IMR-90 (cell line): ENCODE data around the gene PIMREG. TPM values are rescaled to one million over a fixed set of nuclear protein-coding genes. Genes with fewer than 3 reads are reported as not detected.

Experiments
- ATAC-seq: fragments of 200-7000 bp; cut with Tn5 transposase; 2 replicates; pipeline ENCODE4 v1.9.1; 2020; ENCODE audit warnings: low read depth, mild to moderate bottlenecking, moderate library complexity
- BruUV-seq: library from RNA; stranded (reverse); fragments of 400-500 nt; replicated peaks from 2 replicates; lab custom pipeline; 2021; lab: Mats Ljungman, UMichigan
- CTCF ChIA-PET: fragments of 300-600 bp; formaldehyde crosslinking; extraction: SDS; loops from one replicate; lab custom pipeline; 2021; ENCODE audit warnings: antibody characterized with exemption; lab: Yijun Ruan, JAX
- POLR2A ChIA-PET: fragments of 300-600 bp; sonication (Branson Sonifier 250); formaldehyde crosslinking; loops from one replicate; lab custom pipeline; 2022; ENCODE audit warnings: antibody characterized with exemption; ENCODE audit not compliant: unreplicated experiment; lab: Charles Lee
- DNase-seq: peaks from one replicate; pipeline ENCODE4 v3.0.0; 2013
- H2AFZ ChIP-seq: replicated peaks from 2 replicates; pipeline ENCODE3; 2013; ENCODE audit warnings: low read length, mild to moderate bottlenecking; ENCODE audit not compliant: poor library complexity
- H2AK5ac ChIP-seq: 2 replicates; pipeline ENCODE4 v1.6.1; 2013; ENCODE audit warnings: low read depth, low read length, inconsistent platforms
- H2AK9ac ChIP-seq: replicated peaks from 2 replicates; pipeline ENCODE3; 2013; ENCODE audit warnings: mild to moderate bottlenecking, low read depth, low read length, moderate library complexity; ENCODE audit not compliant: poor library complexity
- H2BK120ac ChIP-seq: 2 replicates; pipeline ENCODE4 v1.6.1; 2013; ENCODE audit warnings: low read depth, low read length, inconsistent platforms
- H2BK15ac ChIP-seq: 3 replicates; pipeline ENCODE4 v1.6.1; 2013; ENCODE audit warnings: low read depth, low read length, inconsistent platforms
- H2BK20ac ChIP-seq: 2 replicates; pipeline ENCODE4 v1.6.1; 2013; ENCODE audit warnings: low read depth, mild to moderate bottlenecking, inconsistent platforms, low read length, moderate library complexity
- H2BK5ac ChIP-seq: 2 replicates; pipeline ENCODE4 v1.6.1; 2013; ENCODE audit warnings: mild to moderate bottlenecking, low read depth, low read length, inconsistent platforms; ENCODE audit not compliant: poor library complexity, severe bottlenecking
- H3K14ac ChIP-seq: replicated peaks from 2 replicates; pipeline ENCODE4 v1.6.1; 2013; ENCODE audit warnings: low read depth, low read length, inconsistent platforms
- H3K18ac ChIP-seq: 2 replicates; pipeline ENCODE4 v1.6.1; 2013; ENCODE audit warnings: low read depth, low read length, control low read depth
- H3K23ac ChIP-seq: 2 replicates; pipeline ENCODE4 v1.6.1; 2013; ENCODE audit warnings: low read depth, low read length, inconsistent platforms
- H3K27ac ChIP-seq: 2 replicates; pipeline ENCODE4 v1.5.1; 2013; ENCODE audit warnings: mild to moderate bottlenecking, control low read depth, low read length; ENCODE audit not compliant: insufficient read depth
- H3K27me3 ChIP-seq: 2 replicates; pipeline ENCODE4 v1.6.1; 2013; ENCODE audit warnings: low read length; ENCODE audit not compliant: control insufficient read depth, insufficient read depth
- H3K36me3 ChIP-seq: 2 replicates; pipeline ENCODE4 v1.6.1; 2013; ENCODE audit warnings: low read length, mixed read lengths; ENCODE audit not compliant: control insufficient read depth, insufficient read depth
- H3K4ac ChIP-seq: 2 replicates; pipeline ENCODE4 v1.6.1; 2013; ENCODE audit warnings: low read depth, low read length, inconsistent platforms
- H3K4me1 ChIP-seq: 2 replicates; pipeline ENCODE4 v1.6.1; 2013; ENCODE audit warnings: low read length, mixed read lengths; ENCODE audit not compliant: control insufficient read depth, insufficient read depth
- H3K4me2 ChIP-seq: 2 replicates; pipeline ENCODE4 v1.6.1; 2013; ENCODE audit warnings: low read depth, mild to moderate bottlenecking, control low read depth, low read length, moderate library complexity
- H3K4me3 ChIP-seq: 2 replicates; pipeline ENCODE4 v1.5.1; 2013; ENCODE audit warnings: low read depth, mild to moderate bottlenecking, control low read depth, low read length, moderate library complexity; ENCODE audit not compliant: insufficient read depth
- H3K56ac ChIP-seq: 2 replicates; pipeline ENCODE4 v1.6.1; 2013; ENCODE audit warnings: low read length, inconsistent platforms; ENCODE audit not compliant: insufficient read depth; ENCODE audit errors: extremely low read depth
- H3K79me1 ChIP-seq, 2 experiments: 2 replicates each; pipeline ENCODE4 v1.6.1; 2013; ENCODE audit warnings: low read length in 2 of 2, inconsistent platforms in 1 of 2, low read depth in 1 of 2
- H3K9ac ChIP-seq: 2 replicates; pipeline ENCODE4 v1.6.1; 2013; ENCODE audit warnings: low read depth, low read length, control low read depth
- H3K9me1 ChIP-seq: 2 replicates; pipeline ENCODE4 v1.6.1; 2013; ENCODE audit warnings: low read length, inconsistent platforms; ENCODE audit not compliant: insufficient read depth
- H3K9me3 ChIP-seq: 2 replicates; pipeline ENCODE4 v1.6.1; 2013; ENCODE audit warnings: low read length; ENCODE audit not compliant: control insufficient read depth, insufficient read depth
- H4K20me1 ChIP-seq: 2 replicates; pipeline ENCODE4 v1.6.1; 2013; ENCODE audit warnings: low read length, inconsistent platforms; ENCODE audit not compliant: insufficient read depth
- H4K5ac ChIP-seq: 2 replicates; pipeline ENCODE4 v1.6.1; 2013; ENCODE audit warnings: mild to moderate bottlenecking, low read depth, low read length, control low read depth
- H4K8ac ChIP-seq, 2 experiments: 2 replicates each; pipeline ENCODE4 v1.6.1; 2013; ENCODE audit warnings: low read depth in 2 of 2, low read length in 2 of 2, control low read depth in 1 of 2, inconsistent platforms in 1 of 2
- H4K91ac ChIP-seq: 2 replicates; pipeline ENCODE4 v1.6.1; 2013; ENCODE audit warnings: low read depth, low read length, inconsistent platforms; ENCODE audit not compliant: insufficient read depth
- CEBPB ChIP-seq: IDR thresholded peaks from 2 replicates; pipeline ENCODE4 v1.6.1; 2012; ENCODE audit warnings: low read depth, low read length, improper control_type of control experiment
- CHD1 ChIP-seq: IDR thresholded peaks from 2 replicates; pipeline ENCODE4 v1.6.1; 2012; ENCODE audit warnings: low read depth, low read length, improper control_type of control experiment
- FOS ChIP-seq: fragments of 150-350 bp; IDR thresholded peaks from 2 replicates; pipeline ENCODE4 v1.6.1; 2016; ENCODE audit warnings: low read depth, low read length
- MAFK ChIP-seq: IDR thresholded peaks from 2 replicates; pipeline ENCODE4 v1.6.1; 2012; ENCODE audit warnings: low read depth, low read length, improper control_type of control experiment
- MAZ ChIP-seq: IDR thresholded peaks from 2 replicates; pipeline ENCODE4 v1.6.1; 2012; ENCODE audit warnings: low read depth, mild to moderate bottlenecking, low read length, improper control_type of control experiment, moderate library complexity, borderline replicate concordance
- NFE2L2 ChIP-seq: fragments of 150-350 bp; IDR thresholded peaks from 2 replicates; pipeline ENCODE4 v1.6.1; 2016; ENCODE audit warnings: low read depth, mild to moderate bottlenecking, low read length
- POLR2A ChIP-seq: IDR thresholded peaks from 2 replicates; pipeline ENCODE4 v1.6.1; 2012; ENCODE audit warnings: mild to moderate bottlenecking, low read depth, low read length
- RAD21 ChIP-seq: IDR thresholded peaks from 2 replicates; pipeline ENCODE4 v1.6.1; 2012; ENCODE audit warnings: low read length, improper control_type of control experiment
- RCOR1 ChIP-seq: IDR thresholded peaks from 2 replicates; pipeline ENCODE4 v1.6.1; 2012; ENCODE audit warnings: mild to moderate bottlenecking, low read length, improper control_type of control experiment; ENCODE audit not compliant: insufficient replicate concordance
- RFX5 ChIP-seq: IDR thresholded peaks from 2 replicates; pipeline ENCODE4 v1.8.0; 2012; ENCODE audit warnings: low read depth, mild to moderate bottlenecking, low read length, moderate library complexity
- SMC3 ChIP-seq: fragments of 150-350 bp; IDR thresholded peaks from 2 replicates; pipeline ENCODE4 v1.6.1; 2016; ENCODE audit warnings: low read depth, mild to moderate bottlenecking, antibody characterized with exemption, low read length, moderate library complexity
- USF2 ChIP-seq: fragments of 150-350 bp; IDR thresholded peaks from 2 replicates; pipeline ENCODE4 v1.6.1; 2017; ENCODE audit warnings: mild to moderate bottlenecking, antibody characterized with exemption, low read length, low read depth
- WGBS, 2 experiments: methylation state at CpG; one replicate each; pipeline versions ENCODE4 v1.1.5 to v1.1.7; 2013; ENCODE audit warnings: missing lambda C conversion rate in 2 of 2; ENCODE audit not compliant: insufficient read length in 1 of 2; ENCODE audit errors: extremely low coverage in 2 of 2; 5-methylcytosine and 5-hydroxymethylcytosine counted together
- dilution Hi-C: fragments of 300-500 bp; cut with HindIII; formaldehyde crosslinking; loops from one replicate; pipeline ENCODE4 v1.14.3; 2018; ENCODE audit warnings: low sequenced_read_pairs; ENCODE audit not compliant: unreplicated experiment
- in situ Hi-C: fragments of 300-500 bp; cut with MboI; formaldehyde crosslinking; loops from 3 replicates; pipeline ENCODE4 v1.14.3; 2019; ENCODE audit warnings: low sequenced_read_pairs, inconsistent platforms, mixed read lengths
- intact Hi-C: fragments of 100-400 bp; cut with micrococcal nuclease; formaldehyde crosslinking; loops from 2 replicates; pipeline ENCODE4 v1.10.0; 2022
- polyA plus RNA-seq, 3 experiments: library from polyadenylated mRNA; depleted of rRNA; stranded (reverse); fragments of >200 nt; gene quantifications; 2 replicates each; pipeline ENCODE4 v1.2.3, GENCODE V29; 2012; ENCODE audit warnings: low replicate concordance in 1 of 3
- total RNA-seq: library from RNA; depleted of rRNA; stranded (reverse); fragments of >200 nt; gene quantifications from 2 replicates; pipeline ENCODE4 v1.2.3, GENCODE V29; 2012
- TF ChIP-seq, protein P1 (sequence below): conservative IDR thresholded peaks from 2 replicates; pipeline ENCODE4 v1.5.1; 2012; ENCODE audit warnings: mild to moderate bottlenecking, low read depth, low read length, improper control_type of control experiment
- TF ChIP-seq, protein P2 (sequence below): fragments of 150-350 bp; IDR thresholded peaks from 2 replicates; pipeline ENCODE4 v1.6.1; 2016; ENCODE audit warnings: low read depth, mild to moderate bottlenecking, low read length, moderate library complexity, borderline replicate concordance

Gene PIMREG
- total and polyA plus RNA-seq, 2 of the 4 experiments (the other 2 are of a cell fraction), result 21.5 to 25.9 TPM

GRCh38 chr17:6473128-6473767 lies 29.0 kb downstream of the PIMREG start:
- Histone ChIP-seq H3K23ac (no peak overlapping the region), H3K79me1 (no peaks in the 10 kb centered on the region), H3K9me1 (peaks cover 7% of the 10 kb centered on the region; the same call in 1 of the 2 replicates), H3K56ac (no peak overlapping the region; the same call in 1 of the 2 replicates), H3K27me3 (no peaks in the 10 kb centered on the region), H4K20me1 (peaks cover 5% of the 10 kb centered on the region; the same call in 1 of the 2 replicates), H3K36me3 (no peaks in the 10 kb centered on the region), H2AK9ac (peak overlapping the region; percentile 87), H3K4ac (peak overlapping the region; percentile 37), H2BK15ac (0 out of 3 replicates have a peak overlapping the region, but pooled peaks have one; percentile 23), H2BK5ac (no peak overlapping the region), H4K8ac (peak overlapping the region in 1 of 2 experiments; percentile 68; a peak in 1 of 4 replicates), H3K14ac (no peak overlapping the region), H3K9me3 (no peaks in the 10 kb centered on the region), H4K5ac (no peak overlapping the region), H3K4me2 (no peak overlapping the region), H2BK20ac (peak overlapping the region; percentile 57), H3K18ac (no peak overlapping the region), H3K4me1 (peaks cover 13% of the 10 kb centered on the region), H4K91ac (0 out of 2 replicates have a peak overlapping the region, but pooled peaks have one; percentile 18), H2AK5ac (no peak overlapping the region), H2AFZ (peak overlapping the region; percentile 87), H3K9ac (no peak overlapping the region), H2BK120ac (peak overlapping the region; percentile 12; the same call in 1 of the 2 replicates), H3K4me3 (no peak overlapping the region), H3K27ac (no peak overlapping the region)
- ChIA-PET CTCF (interaction anchor here (0.5 to 1.4 kb wide), 10 partner anchors 9 to 1050 kb away, joined by 3 to 8 read pairs (median 3); no protein-coding TSS in a partner anchor), POLR2A (no interaction called here)
- dilution Hi-C loops, result no loop called here
- intact Hi-C loops, result loop anchor here (1.0 to 5.0 kb wide), 3 partner anchors 84 to 167 kb away; partner anchors contain the start of genes KIAA0753 and PITPNM3
- no TSS peak for BruUV-seq
- DNase-seq, result peak; percentile 65
- WGBS, 2 experiments, result no CpG with 5 or more reads among the region's 14 CpGs
- ATAC-seq, result peak; percentile 92
- in situ Hi-C loops, result loop anchor here (10.0 kb wide), 1 partner anchor 172 kb away; the partner anchor contains the start of genes KIAA0753 and TXNDC17
- TF ChIP-seq, protein P1, sequence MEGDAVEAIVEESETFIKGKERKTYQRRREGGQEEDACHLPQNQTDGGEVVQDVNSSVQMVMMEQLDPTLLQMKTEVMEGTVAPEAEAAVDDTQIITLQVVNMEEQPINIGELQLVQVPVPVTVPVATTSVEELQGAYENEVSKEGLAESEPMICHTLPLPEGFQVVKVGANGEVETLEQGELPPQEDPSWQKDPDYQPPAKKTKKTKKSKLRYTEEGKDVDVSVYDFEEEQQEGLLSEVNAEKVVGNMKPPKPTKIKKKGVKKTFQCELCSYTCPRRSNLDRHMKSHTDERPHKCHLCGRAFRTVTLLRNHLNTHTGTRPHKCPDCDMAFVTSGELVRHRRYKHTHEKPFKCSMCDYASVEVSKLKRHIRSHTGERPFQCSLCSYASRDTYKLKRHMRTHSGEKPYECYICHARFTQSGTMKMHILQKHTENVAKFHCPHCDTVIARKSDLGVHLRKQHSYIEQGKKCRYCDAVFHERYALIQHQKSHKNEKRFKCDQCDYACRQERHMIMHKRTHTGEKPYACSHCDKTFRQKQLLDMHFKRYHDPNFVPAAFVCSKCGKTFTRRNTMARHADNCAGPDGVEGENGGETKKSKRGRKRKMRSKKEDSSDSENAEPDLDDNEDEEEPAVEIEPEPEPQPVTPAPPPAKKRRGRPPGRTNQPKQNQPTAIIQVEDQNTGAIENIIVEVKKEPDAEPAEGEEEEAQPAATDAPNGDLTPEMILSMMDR, result peak; percentile 83
- TF ChIP-seq NFE2L2 (no peak), RFX5 (no peak), FOS (no peak), CHD1 (no peak), SMC3 (peak; percentile 90), CEBPB (no peak), MAZ (no peak), USF2 (no peak), RAD21 (peak; percentile 84), RCOR1 (no peak), MAFK (no peak), POLR2A (no peak)
- TF ChIP-seq, protein P2, sequence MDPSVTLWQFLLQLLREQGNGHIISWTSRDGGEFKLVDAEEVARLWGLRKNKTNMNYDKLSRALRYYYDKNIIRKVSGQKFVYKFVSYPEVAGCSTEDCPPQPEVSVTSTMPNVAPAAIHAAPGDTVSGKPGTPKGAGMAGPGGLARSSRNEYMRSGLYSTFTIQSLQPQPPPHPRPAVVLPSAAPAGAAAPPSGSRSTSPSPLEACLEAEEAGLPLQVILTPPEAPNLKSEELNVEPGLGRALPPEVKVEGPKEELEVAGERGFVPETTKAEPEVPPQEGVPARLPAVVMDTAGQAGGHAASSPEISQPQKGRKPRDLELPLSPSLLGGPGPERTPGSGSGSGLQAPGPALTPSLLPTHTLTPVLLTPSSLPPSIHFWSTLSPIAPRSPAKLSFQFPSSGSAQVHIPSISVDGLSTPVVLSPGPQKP, result no peak
